OCI-LY7 (cell line): Measurements from ENCODE around the gene ATXN1.

Experiments used
- CTCF ChIP-seq: fragments of 200-600 bp; sonication (generic); conservative IDR thresholded peaks from 2 replicates; pipeline ENCODE4 v1.5.1; 2014; ENCODE audit warnings: mild to moderate bottlenecking, antibody characterized with exemption, low read length, moderate library complexity, mixed read lengths
- EZH2phosphoT487 ChIP-seq: fragments of 200-600 bp; sonication (generic); IDR thresholded peaks from 2 replicates; pipeline ENCODE4 v1.6.1; 2018; ENCODE audit warnings: low read depth, borderline replicate concordance, mild to moderate bottlenecking, mixed run types, antibody characterized with exemption, low read length, moderate library complexity, mixed read lengths

- TF ChIP-seq CTCF (no peak), EZH2phosphoT487 (no peak)
Observed at GRCh38 chr6:16585805-16586204, 175.5 kb downstream of the ATXN1 start.
